ENCODE data around the gene EDN1. TPM values are rescaled to one million over a fixed set of nuclear protein-coding genes. Genes with fewer than 3 reads are reported as not detected.

EDN1 gene
- polyA plus RNA-seq, 1 experiment, result 4.0 TPM

GRCh38 chr6:12245763-12246718 is 44.1 kb upstream of the EDN1 start:
- TF ChIP-seq CTCF (IDR thresholded peaks at IDR 0.05; ENCODE audit: insufficient read depth, low read depth, low read length), result no peak
- Histone ChIP-seq H3K4me3 (ENCODE audit: low read depth, low read length) (no peak overlapping the region), H3K27me3 (ENCODE audit: control insufficient read depth, insufficient read depth, low read length) (no peaks in the 10 kb centered on the region), H3K36me3 (ENCODE audit: control insufficient read depth, insufficient read depth, low read length) (no peaks in the 10 kb centered on the region)
- CTCF ChIA-PET, result interaction anchor here (0.5 to 4.5 kb wide), 5 partner anchors 10 to 44 kb away, joined by 3 to 20 read pairs (median 4); partner anchors contain the start of gene EDN1
- POLR2A ChIA-PET, result no interaction called here
- no peak for DNase-seq (ENCODE audit: low read depth)

GRCh38 chr6:12246900-12247299 is 43.3 kb upstream of the EDN1 start:
- Histone ChIP-seq H3K4me3 (ENCODE audit: low read depth, low read length) (no peak overlapping the region), H3K27me3 (ENCODE audit: control insufficient read depth, insufficient read depth, low read length) (no peaks in the 10 kb centered on the region), H3K36me3 (ENCODE audit: control insufficient read depth, insufficient read depth, low read length) (no peaks in the 10 kb centered on the region)
- DNase-seq (ENCODE audit: low read depth), result no peak
- POLR2A ChIA-PET, result no interaction called here
- TF ChIP-seq CTCF (IDR thresholded peaks at IDR 0.05; ENCODE audit: insufficient read depth, low read depth, low read length), result no peak
- CTCF ChIA-PET, result interaction anchor here (1.2 to 4.5 kb wide), 2 partner anchors 11 to 14 kb away, joined by 4 to 20 read pairs; no protein-coding TSS in a partner anchor

GRCh38 chr6:12249541-12250382 is 40.4 kb upstream of the EDN1 start:
- no peaks in the 10 kb centered on the region for H3K36me3 ChIP-seq (ENCODE audit: control insufficient read depth, insufficient read depth, low read length)
- H3K27me3 ChIP-seq (ENCODE audit: control insufficient read depth, insufficient read depth, low read length), result no peaks in the 10 kb centered on the region
- no peak for TF ChIP-seq CTCF (IDR thresholded peaks at IDR 0.05; ENCODE audit: insufficient read depth, low read depth, low read length)
- ChIA-PET CTCF (interaction anchor here (1.0 to 1.5 kb wide), 2 partner anchors 11 to 40 kb away, joined by 3 to 5 read pairs; partner anchors contain the start of gene EDN1), POLR2A (no interaction called here)
- no peak overlapping the region for H3K4me3 ChIP-seq (ENCODE audit: low read depth, low read length)
- DNase-seq (ENCODE audit: low read depth), result no peak

GRCh38 chr6:12250383-12250770 is 39.8 kb upstream of the EDN1 start:
- no peak for TF ChIP-seq CTCF (IDR thresholded peaks at IDR 0.05; ENCODE audit: insufficient read depth, low read depth, low read length)
- no peak for DNase-seq (ENCODE audit: low read depth)
- CTCF ChIA-PET, result interaction anchor here (0.5 kb wide), 1 partner anchor 95 kb away, joined by 7 read pairs; no protein-coding TSS in a partner anchor
- Histone ChIP-seq H3K36me3 (ENCODE audit: control insufficient read depth, insufficient read depth, low read length) (no peaks in the 10 kb centered on the region), H3K27me3 (ENCODE audit: control insufficient read depth, insufficient read depth, low read length) (no peaks in the 10 kb centered on the region), H3K4me3 (ENCODE audit: low read depth, low read length) (no peak overlapping the region)
- POLR2A ChIA-PET, result no interaction called here

- ChIA-PET CTCF (no interaction called here), POLR2A (no interaction called here)
- no peak for TF ChIP-seq CTCF (IDR thresholded peaks at IDR 0.05; ENCODE audit: insufficient read depth, low read depth, low read length)
- no peaks in the 10 kb centered on the region for H3K36me3 ChIP-seq (ENCODE audit: control insufficient read depth, insufficient read depth, low read length)
- no peak overlapping the region for H3K4me3 ChIP-seq (ENCODE audit: low read depth, low read length)
- no peak for DNase-seq (ENCODE audit: low read depth)
- no peaks in the 10 kb centered on the region for H3K27me3 ChIP-seq (ENCODE audit: control insufficient read depth, insufficient read depth, low read length)
These were observed 36.0 kb upstream of the EDN1 start for GRCh38 chr6:12254210-12254609.

All from BJ (cell line).